ENCODE measurements around the gene PGLYRP1. TPM values are rescaled to one million over a fixed set of nuclear protein-coding genes. Genes with fewer than 3 reads are reported as not detected.

The PGLYRP1 gene
- total RNA-seq, 1 donor from 2014 or later = not detected

GRCh38 chr19:46014941-46015686 lies 7.7 kb downstream of the PGLYRP1 start:
- TF ChIP-seq CTCF (IDR thresholded peaks at IDR 0.05) = peak; percentile 32
- Mint-ChIP-seq H3K4me3 (ENCODE audit: unreplicated experiment) (peak overlapping the region; percentile 61), H3K36me3 (ENCODE audit: low read depth) (peaks cover 5% of the 10 kb centered on the region), H3K27me3 (ENCODE audit: low read depth) (peaks cover 11% of the 10 kb centered on the region), H3K4me1 (ENCODE audit: low read depth) (peaks cover 17% of the 10 kb centered on the region), H3K27ac (ENCODE audit: unreplicated experiment) (no peak overlapping the region), H3K9me3 (ENCODE audit: low read depth) (no peaks in the 10 kb centered on the region)
- no peak for DNase-seq (ENCODE audit: low spot score)

- no peak for TF ChIP-seq CTCF (IDR thresholded peaks at IDR 0.05)
- Mint-ChIP-seq H3K36me3 (ENCODE audit: low read depth) (peaks cover 4% of the 10 kb centered on the region), H3K4me3 (ENCODE audit: unreplicated experiment) (peak overlapping the region; percentile 61), H3K27ac (ENCODE audit: unreplicated experiment) (no peak overlapping the region), H3K4me1 (ENCODE audit: low read depth) (peaks cover 17% of the 10 kb centered on the region), H3K27me3 (ENCODE audit: low read depth) (peaks cover 11% of the 10 kb centered on the region), H3K9me3 (ENCODE audit: low read depth) (no peaks in the 10 kb centered on the region)
- no peak for DNase-seq (ENCODE audit: low spot score)
Observed at GRCh38 chr19:46014534-46014933, 8.3 kb downstream of the PGLYRP1 start.

- no peaks in the 10 kb centered on the region for H3K9me3 Mint-ChIP-seq (ENCODE audit: low read depth)
- DNase-seq (ENCODE audit: low spot score) = no peak
- peaks cover 5% of the 10 kb centered on the region for H3K4me1 Mint-ChIP-seq (ENCODE audit: low read depth)
- no peak overlapping the region for H3K4me3 Mint-ChIP-seq (ENCODE audit: unreplicated experiment)
- peaks cover 7% of the 10 kb centered on the region for H3K36me3 Mint-ChIP-seq (ENCODE audit: low read depth)
- peaks cover 5% of the 10 kb centered on the region for H3K27me3 Mint-ChIP-seq (ENCODE audit: low read depth)
- TF ChIP-seq CTCF (IDR thresholded peaks at IDR 0.05) = peak; percentile 88
- H3K27ac Mint-ChIP-seq (ENCODE audit: unreplicated experiment) = no peak overlapping the region
Observed at GRCh38 chr19:46009530-46010510, 13.0 kb downstream of the PGLYRP1 start.

GRCh38 chr19:46006411-46006810 lies 16.4 kb downstream of the PGLYRP1 start:
- Mint-ChIP-seq H3K36me3 (ENCODE audit: low read depth) (peaks cover 7% of the 10 kb centered on the region), H3K27ac (ENCODE audit: unreplicated experiment) (no peak overlapping the region), H3K4me1 (ENCODE audit: low read depth) (no peaks in the 10 kb centered on the region), H3K27me3 (ENCODE audit: low read depth) (no peaks in the 10 kb centered on the region), H3K4me3 (ENCODE audit: unreplicated experiment) (no peak overlapping the region), H3K9me3 (ENCODE audit: low read depth) (no peaks in the 10 kb centered on the region)
- TF ChIP-seq CTCF (IDR thresholded peaks at IDR 0.05) = no peak
- no peak for DNase-seq (ENCODE audit: low spot score)

- Mint-ChIP-seq H3K27ac (ENCODE audit: unreplicated experiment) (no peak overlapping the region), H3K4me1 (ENCODE audit: low read depth) (peaks cover 13% of the 10 kb centered on the region), H3K36me3 (ENCODE audit: low read depth) (peaks cover 8% of the 10 kb centered on the region), H3K9me3 (ENCODE audit: low read depth) (no peaks in the 10 kb centered on the region), H3K27me3 (ENCODE audit: low read depth) (peaks cover 8% of the 10 kb centered on the region), H3K4me3 (ENCODE audit: unreplicated experiment) (no peak overlapping the region)
- no peak for TF ChIP-seq CTCF (IDR thresholded peaks at IDR 0.05)
- DNase-seq (ENCODE audit: low spot score) = no peak
Observed at GRCh38 chr19:46002678-46003275, 20.1 kb downstream of the PGLYRP1 start.
